Fibroblast of the aortic adventitia (primary cell): ENCODE data around the gene RAB31. TPM values are rescaled to one million over a fixed set of nuclear protein-coding genes. Genes with fewer than 3 reads are reported as not detected.

ENCODE experiments used
- DNase-seq: peaks from one replicate; pipeline ENCODE4 v3.0.0-alpha.2; 2010; ENCODE audit warnings: low read depth
- H3K4me3 ChIP-seq: 2 replicates; pipeline ENCODE4 v1.5.1; 2011; ENCODE audit warnings: low read depth, mild to moderate bottlenecking, control low read depth, low read length, moderate library complexity
- CTCF ChIP-seq: IDR thresholded peaks from 2 replicates; pipeline ENCODE4 v1.5.1; 2011; ENCODE audit warnings: mild to moderate bottlenecking, low read length, control low read depth, inconsistent platforms; ENCODE audit not compliant: insufficient read depth
- total RNA-seq: library from RNA; depleted of rRNA; stranded (reverse); fragments of >200 nt; gene quantifications from 2 replicates; pipeline ENCODE4 v1.2.3, GENCODE V29; 2012; ENCODE audit warnings: low replicate concordance

RAB31 gene
- total RNA-seq, 1 donor = 90.4 TPM

GRCh38 chr18:9750606-9751304 is 42.7 kb downstream of the RAB31 start:
- no peak for TF ChIP-seq CTCF
- DNase-seq = no peak
- H3K4me3 ChIP-seq = no peak overlapping the region

GRCh38 chr18:9751371-9752031 is 43.4 kb downstream of the RAB31 start:
- H3K4me3 ChIP-seq = no peak overlapping the region
- TF ChIP-seq CTCF = no peak
- no peak for DNase-seq

- no peak for TF ChIP-seq CTCF
- H3K4me3 ChIP-seq = no peak overlapping the region
- DNase-seq = no peak
These were observed 45.7 kb downstream of the RAB31 start for GRCh38 chr18:9753846-9754245.

- TF ChIP-seq CTCF = no peak
- no peak for DNase-seq
- H3K4me3 ChIP-seq = no peak overlapping the region
These were observed 47.0 kb downstream of the RAB31 start for GRCh38 chr18:9755110-9755509.

GRCh38 chr18:9755615-9756014 is 47.5 kb downstream of the RAB31 start:
- H3K4me3 ChIP-seq = no peak overlapping the region
- TF ChIP-seq CTCF = no peak
- no peak for DNase-seq

GRCh38 chr18:9756271-9756932 is 48.3 kb downstream of the RAB31 start:
- no peak for DNase-seq
- no peak overlapping the region for H3K4me3 ChIP-seq
- TF ChIP-seq CTCF = no peak
